Skeletal muscle tissue (tissue), 4 donors: ENCODE data around the gene UNK. TPM values are rescaled to one million over a fixed set of nuclear protein-coding genes. Genes with fewer than 3 reads are reported as not detected.
A peak's percentile ranks its signal among the peaks of the same experiment; 100 is the strongest.
"Not testable (repeated sequence)": the region's sequence is repeated elsewhere in the genome, so short reads cannot be mapped to it uniquely, and the experiment has no call there.

Source experiments
- H3K27ac ChIP-seq: one replicate; pipeline ENCODE4 v1.7.0; 2013; ENCODE audit warnings: mild to moderate bottlenecking, low read depth, low read length, inconsistent platforms
- H3K27me3 ChIP-seq, 3 donors: one replicate each; pipeline ENCODE4 v1.7.0; 2013; ENCODE audit warnings: low read length in 3 of 3; ENCODE audit not compliant: control insufficient read depth in 3 of 3, insufficient read depth in 3 of 3
- H3K36me3 ChIP-seq, 3 donors: one replicate each; pipeline ENCODE4 v1.7.0; 2013; ENCODE audit warnings: low read length in 3 of 3; ENCODE audit not compliant: control insufficient read depth in 3 of 3, insufficient read depth in 3 of 3
- H3K4me1 ChIP-seq, 3 donors: one replicate each; pipeline ENCODE4 v1.7.0; 2013; ENCODE audit warnings: low read length in 3 of 3, mild to moderate bottlenecking in 3 of 3; ENCODE audit not compliant: control insufficient read depth in 3 of 3, insufficient read depth in 3 of 3
- H3K4me3 ChIP-seq, 3 donors: one replicate each; pipeline ENCODE4 v1.7.0; 2013; ENCODE audit warnings: low read length in 3 of 3
- H3K9ac ChIP-seq, 3 donors: one replicate each; pipeline ENCODE4 v1.7.0; 2013; ENCODE audit warnings: low read length in 3 of 3, mild to moderate bottlenecking in 3 of 3, moderate library complexity in 2 of 3, low read depth in 1 of 3
- H3K9me3 ChIP-seq, 3 donors: one replicate each; pipeline ENCODE4 v1.7.0; 2013; ENCODE audit warnings: low read length in 3 of 3; ENCODE audit not compliant: control insufficient read depth in 3 of 3
- total RNA-seq: library from RNA; depleted of rRNA; stranded (reverse); fragments of >200 nt; gene quantifications from one replicate; pipeline ENCODE4 v1.2.3, GENCODE V29; 2014
- donor health status: Osteomylitis.

Gene UNK
- total RNA-seq, 1 donor from 2014 or later: 15.7 TPM

GRCh38 chr17:75870228-75870627 is 85.6 kb downstream of the UNK start:
- not testable (repeated sequence) for H3K27me3 ChIP-seq, H3K9me3 ChIP-seq, H3K36me3 ChIP-seq
- peak overlapping the region in 1 of 3 donors; percentile 22 for H3K4me3 ChIP-seq
- peak overlapping the region; percentile 81 for H3K27ac ChIP-seq
- peaks cover 38 to 43% (median 42%) of the 10 kb centered on the region in 3 donors for H3K4me1 ChIP-seq
- H3K9ac ChIP-seq: peak overlapping the region in 2 of 3 donors; percentile 46 to 62

- H3K4me3 ChIP-seq: peak overlapping the region; percentile 48 to 58 (median 57)
- no peaks in the 10 kb centered on the region for H3K27me3 ChIP-seq
- H3K4me1 ChIP-seq: peaks cover 56 to 67% (median 66%) of the 10 kb centered on the region in 3 donors
- H3K9me3 ChIP-seq: no peaks in the 10 kb centered on the region
- H3K9ac ChIP-seq: peak overlapping the region; percentile 56 to 84 (median 57)
- peak overlapping the region; percentile 96 for H3K27ac ChIP-seq
- peaks cover 0 to 11% (median 5%) of the 10 kb centered on the region in 3 donors for H3K36me3 ChIP-seq
Measured at GRCh38 chr17:75872434-75873351, 88.1 kb downstream of the UNK start.

- Histone ChIP-seq H3K9me3 (no peaks in the 10 kb centered on the region), H3K9ac (peak overlapping the region; percentile 32 to 84 (median 51)), H3K4me1 (peaks cover 56 to 71% (median 68%) of the 10 kb centered on the region in 3 donors), H3K36me3 (peaks cover 0 to 11% (median 5%) of the 10 kb centered on the region in 3 donors), H3K27me3 (no peaks in the 10 kb centered on the region), H3K4me3 (peak overlapping the region in 2 of 3 donors; percentile 6 to 36), H3K27ac (peak overlapping the region; percentile 96)
Measured at GRCh38 chr17:75873587-75874322, 89.1 kb downstream of the UNK start.

DNA sequence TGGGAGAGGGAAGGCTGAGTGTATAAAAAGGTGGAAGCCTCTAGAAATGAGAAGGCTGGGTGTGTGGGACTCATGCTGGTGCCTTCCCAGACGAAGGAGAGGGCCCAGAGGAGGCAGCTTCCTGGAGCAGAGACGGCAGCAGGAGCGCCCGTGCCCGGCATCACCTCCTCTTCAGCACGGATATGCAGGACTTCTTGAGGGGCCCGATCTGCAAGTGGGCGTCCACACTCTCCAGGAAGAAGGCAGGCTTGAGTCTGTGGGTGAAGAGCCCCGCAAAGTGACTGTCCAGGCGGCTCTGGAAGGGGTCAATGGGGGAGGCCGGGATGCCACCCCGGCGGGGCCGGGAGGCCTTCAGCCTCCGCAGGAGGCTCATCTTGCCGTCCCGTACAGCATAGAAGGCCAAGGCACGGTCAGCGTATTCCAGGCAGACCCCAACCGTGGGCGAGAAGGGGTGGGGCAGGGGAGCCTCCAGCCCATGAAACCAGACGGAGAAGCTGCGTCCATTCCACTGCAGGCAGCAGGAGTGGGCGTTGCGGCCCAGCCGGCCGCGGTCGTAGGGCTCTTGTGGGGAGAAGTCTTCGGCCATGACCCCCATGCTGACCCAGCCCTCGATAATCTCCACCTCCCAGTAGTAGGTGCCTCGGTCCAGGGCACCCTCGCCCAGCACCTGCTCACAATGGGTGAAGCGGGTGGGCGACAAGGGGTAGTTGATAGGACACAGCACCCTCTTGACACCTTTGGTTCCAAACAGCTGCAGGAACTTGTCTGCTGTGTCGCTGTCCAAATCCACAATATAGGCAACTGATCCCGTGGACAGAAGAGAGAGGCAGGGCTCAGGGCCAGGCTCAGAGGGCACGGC is 89.9 kb downstream of the UNK start:
- no peaks in the 10 kb centered on the region for H3K9me3 ChIP-seq
- no peak overlapping the region for H3K4me3 ChIP-seq
- no peaks in the 10 kb centered on the region for H3K27me3 ChIP-seq
- H3K27ac ChIP-seq: peak overlapping the region; percentile 96
- H3K4me1 ChIP-seq: peaks cover 56 to 72% (median 62%) of the 10 kb centered on the region in 3 donors
- H3K9ac ChIP-seq: peak overlapping the region in 1 of 3 donors; percentile 84
- H3K36me3 ChIP-seq: peaks cover 0 to 11% (median 5%) of the 10 kb centered on the region in 3 donors

Other genes starting within 250 kb of the UNK start
- 43.8 TPM for gene MYO15B, start 197.0 kb upstream of the UNK start, total RNA-seq
- gene SMIM5, start 151.4 kb upstream of the UNK start, total RNA-seq: 3.7 TPM
- 11.0 TPM for gene RECQL5, start 117.7 kb upstream of the UNK start, total RNA-seq
- 36.5 TPM for gene SAP30BP, start 117.5 kb upstream of the UNK start, total RNA-seq
- 3.1 TPM for gene ITGB4, start 63.3 kb upstream of the UNK start, total RNA-seq
- gene GALK1, start 19.6 kb upstream of the UNK start, total RNA-seq: 29.2 TPM
- 1.6 TPM for gene UNC13D, start 59.6 kb downstream of the UNK start, total RNA-seq
- gene WBP2, start 70.5 kb downstream of the UNK start, total RNA-seq: 17.7 TPM
- gene TRIM47, start 93.8 kb downstream of the UNK start, total RNA-seq: 23.5 TPM
- gene TRIM65, start 112.1 kb downstream of the UNK start, total RNA-seq: 20.4 TPM
- 32.9 TPM for gene MRPL38, start 120.1 kb downstream of the UNK start, total RNA-seq
- 6.3 TPM for gene FBF1, start 156.2 kb downstream of the UNK start, total RNA-seq
- gene ACOX1, start 194.4 kb downstream of the UNK start, total RNA-seq: 32.4 TPM
- 3.1 TPM for gene TEN1, start 194.4 kb downstream of the UNK start, total RNA-seq
- 1.6 TPM for gene CDK3, start 216.0 kb downstream of the UNK start, total RNA-seq
- gene EVPL, start 242.5 kb downstream of the UNK start, total RNA-seq: under 0.01 TPM